GM13976 (cell line): ENCODE measurements around the gene RTN1.

Experiments
- DNase-seq: peaks from one replicate; pipeline ENCODE4 v3.0.0; 2012; ENCODE audit warnings: low spot score
- CTCF ChIP-seq: IDR thresholded peaks from 2 replicates; pipeline ENCODE4 v1.5.1; 2012; ENCODE audit warnings: borderline replicate concordance, mild to moderate bottlenecking; ENCODE audit not compliant: insufficient read depth; ENCODE audit errors: extremely low read depth, missing control alignments, control extremely low read depth
- in situ Hi-C: fragments of 300-500 bp; cut with MboI; formaldehyde crosslinking; loops from one replicate; pipeline ENCODE4 v1.12.0; 2022; ENCODE audit warnings: low sequenced_read_pairs, mixed read lengths, inconsistent platforms; ENCODE audit not compliant: unreplicated experiment

Gene RTN1

GRCh38 chr14:59739794-59740193 is 130.8 kb downstream of the RTN1 start:
- DNase-seq: no peak
- no peak for TF ChIP-seq CTCF
- in situ Hi-C loops: no loop called here

- no peak for TF ChIP-seq CTCF
- in situ Hi-C loops: no loop called here
- no peak for DNase-seq
These were observed 142.3 kb downstream of the RTN1 start for GRCh38 chr14:59728304-59728703.

- in situ Hi-C loops: no loop called here
- no peak for TF ChIP-seq CTCF
- no peak for DNase-seq
These were observed 143.4 kb downstream of the RTN1 start for GRCh38 chr14:59727073-59727661.

- in situ Hi-C loops: no loop called here
- TF ChIP-seq CTCF: no peak
- no peak for DNase-seq
These were observed 159.5 kb downstream of the RTN1 start for GRCh38 chr14:59711080-59711479.

- no peak for TF ChIP-seq CTCF
- in situ Hi-C loops: no loop called here
- no peak for DNase-seq
These were observed 162.6 kb downstream of the RTN1 start for GRCh38 chr14:59707778-59708561.

- in situ Hi-C loops: no loop called here
- TF ChIP-seq CTCF: no peak
- DNase-seq: no peak
These were observed 164.7 kb downstream of the RTN1 start for GRCh38 chr14:59705866-59706265.
